Stimulated activated CD4-positive, alpha-beta T cell treated with anti-CD3 and anti-CD28 coated beads, Interleukin-2, amount 100 ng/mL, for 48 hours (primary cell): ENCODE results near the gene BICDL2.

Experiments used
- DNase-seq, 2 donors: peaks; one replicate each; pipeline ENCODE4 v3.0.0-alpha.2; 2020

BICDL2 gene

GRCh38 chr16:3007059-3007956, 29.4 kb downstream of the BICDL2 start:
- no peak for DNase-seq

DNA sequence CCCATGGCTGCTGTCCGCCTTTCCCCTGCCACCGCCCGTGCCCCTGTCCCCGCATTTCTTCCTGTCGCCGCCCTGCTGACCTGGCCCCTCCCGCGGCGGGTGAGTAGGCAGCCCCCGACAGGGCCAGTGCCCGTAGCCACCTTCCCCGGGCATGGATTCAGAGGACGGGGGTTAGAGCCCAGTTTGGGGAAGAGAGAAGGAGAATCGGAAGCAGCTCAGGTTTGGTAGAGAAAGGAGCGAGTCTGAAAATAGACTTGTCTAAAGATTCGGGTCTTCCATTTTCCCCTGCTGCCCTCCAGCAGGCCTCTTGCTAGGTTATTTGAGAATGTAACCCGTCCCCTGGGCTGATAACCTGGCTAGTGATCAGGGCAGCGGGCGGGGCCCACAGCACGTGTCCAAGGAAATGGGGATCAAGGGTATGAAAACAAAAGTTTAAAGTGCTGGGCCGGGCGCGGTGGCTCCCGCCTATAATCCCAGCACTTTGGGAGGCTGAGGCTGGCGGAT, 31.9 kb downstream of the BICDL2 start:
- no peak for DNase-seq

DNA sequence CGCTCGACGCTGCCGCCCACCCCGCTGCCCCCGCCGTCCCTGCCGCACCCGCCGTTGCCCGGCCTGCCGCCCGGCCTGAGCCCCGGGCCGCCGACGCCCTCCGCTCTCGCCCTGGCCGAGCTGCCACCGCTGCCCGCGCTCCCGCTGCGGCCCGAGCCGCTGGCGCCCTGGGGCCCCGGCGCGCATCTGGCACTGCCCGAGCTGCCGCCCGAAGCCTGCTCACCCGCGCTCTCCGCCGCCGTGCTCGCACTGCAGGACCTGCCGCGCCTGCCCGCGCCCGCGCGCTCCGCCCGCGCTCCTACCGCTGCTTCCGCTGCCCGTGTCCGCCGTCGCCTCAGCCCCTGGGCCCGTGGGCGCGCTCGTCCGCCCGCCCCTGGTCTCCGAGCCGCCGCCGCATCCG, 32.4 kb downstream of the BICDL2 start:
- DNase-seq, result no peak

DNA sequence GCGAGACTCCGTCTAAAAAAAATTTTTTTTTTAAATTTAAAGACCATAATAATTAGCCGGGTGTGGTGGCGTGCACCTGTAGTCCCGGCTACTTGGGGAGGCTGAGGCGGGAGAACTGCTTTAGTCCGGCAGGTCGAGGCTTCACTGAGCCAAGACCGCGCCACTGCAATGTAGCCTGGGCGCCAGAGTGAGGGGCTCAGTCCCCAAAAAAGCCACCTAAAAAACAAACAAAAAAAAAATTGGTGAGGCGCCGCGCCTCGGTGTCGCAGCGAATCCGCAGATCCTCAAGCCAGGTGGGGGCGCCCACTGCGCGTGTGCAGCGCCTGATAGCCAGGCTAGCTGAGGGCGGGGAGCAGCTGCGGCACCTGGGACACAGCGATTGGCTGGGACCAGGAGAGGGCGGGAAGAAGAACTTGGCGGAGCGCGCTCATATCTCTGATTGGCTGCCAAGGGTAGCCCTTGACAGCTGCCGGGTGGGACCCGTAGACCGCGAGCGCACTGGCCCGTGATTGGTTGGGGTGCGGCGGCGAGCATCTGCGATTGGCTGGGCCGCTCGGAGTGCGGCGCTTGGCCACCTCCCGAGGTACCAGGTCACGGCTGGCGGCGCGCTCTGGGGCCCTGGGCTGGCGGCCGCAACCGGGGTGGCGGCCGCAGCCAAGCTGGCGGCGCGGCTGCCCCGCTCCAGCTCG, 33.0 kb downstream of the BICDL2 start:
- peak; percentile 91 to 92 for DNase-seq

DNA sequence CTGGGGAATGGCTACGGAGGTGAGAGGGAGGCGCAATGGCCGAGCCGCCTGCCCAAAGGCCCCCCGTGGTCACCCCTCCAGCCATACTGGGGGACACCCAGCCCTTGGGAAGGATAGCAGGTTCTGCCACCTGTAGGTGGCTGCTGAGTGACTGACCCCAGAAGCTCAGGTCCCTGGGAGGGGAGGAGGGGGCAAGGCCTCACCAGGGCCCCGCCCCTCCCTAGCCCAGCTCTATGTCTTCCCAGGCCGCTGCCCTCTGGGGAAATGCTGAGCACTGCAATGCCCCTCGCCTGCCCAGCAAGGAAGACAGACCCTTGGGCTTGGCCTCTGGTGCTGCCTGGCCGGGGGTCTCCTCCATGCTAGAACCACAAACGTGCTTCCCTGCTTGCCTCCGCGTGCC, 35.4 kb downstream of the BICDL2 start:
- DNase-seq, result no peak

GRCh38 chr16:3000540-3000939, 36.2 kb downstream of the BICDL2 start:
- DNase-seq, result no peak

- DNase-seq, result no peak
These were observed 36.8 kb downstream of the BICDL2 start for GRCh38 chr16:2999929-3000328.

GRCh38 chr16:2996298-2996697, 40.4 kb downstream of the BICDL2 start:
- no peak for DNase-seq

DNA sequence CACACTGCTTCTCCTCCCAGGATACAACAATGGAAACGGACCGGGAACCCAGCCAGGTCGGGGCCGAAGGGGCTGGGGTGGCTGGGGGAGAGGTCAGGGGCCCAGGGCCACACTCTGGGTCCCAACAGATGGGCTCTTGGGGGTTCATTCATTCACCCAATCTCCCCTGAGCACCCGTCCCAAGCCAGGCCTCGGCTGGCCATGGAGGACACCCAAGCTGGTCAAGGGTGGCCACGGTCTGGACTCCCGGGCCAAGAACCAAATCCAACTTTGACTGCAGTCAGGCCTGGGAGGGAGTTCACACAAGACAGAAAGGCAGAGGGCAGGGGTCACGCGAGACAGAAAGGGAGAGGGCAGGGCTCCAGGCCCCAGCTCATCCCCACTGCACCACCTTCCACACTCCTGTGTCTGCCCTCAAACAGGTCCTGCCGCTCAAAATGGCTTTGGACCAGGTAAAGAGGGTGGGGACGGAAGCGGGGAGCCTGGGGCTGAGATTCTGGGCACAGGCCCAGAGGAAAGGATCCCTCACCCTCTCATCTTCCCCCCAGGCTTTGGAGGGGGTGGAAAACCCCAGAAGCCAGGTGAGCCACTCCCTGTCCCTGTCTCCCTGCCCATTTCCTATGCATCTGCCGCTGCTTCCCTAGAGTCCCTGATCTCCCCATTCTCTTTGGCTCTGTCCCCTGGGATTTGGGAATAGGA, 44.2 kb downstream of the BICDL2 start:
- DNase-seq, result no peak

- no peak for DNase-seq
These were observed 45.0 kb downstream of the BICDL2 start for GRCh38 chr16:2991566-2992261.

DNA sequence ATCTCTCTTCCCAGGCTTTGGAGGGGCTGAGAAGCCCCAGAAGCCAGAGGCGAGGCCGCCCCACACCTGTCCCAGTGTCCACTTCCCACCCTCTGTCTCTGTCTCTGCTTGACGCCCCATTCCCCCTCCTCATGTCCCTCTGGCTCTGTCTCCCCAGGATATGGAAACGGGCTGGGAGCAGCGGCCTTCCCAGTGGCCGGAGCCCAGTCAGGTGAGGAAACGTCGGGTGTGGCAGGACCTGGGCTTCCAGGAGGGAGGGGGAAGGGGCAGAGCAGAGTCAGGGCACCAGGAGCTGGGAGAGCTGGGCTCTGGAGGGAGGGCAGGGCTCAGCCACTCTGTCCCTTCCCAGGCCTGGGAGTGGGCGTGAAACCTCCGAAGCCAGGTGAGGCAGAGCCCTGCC, 45.9 kb downstream of the BICDL2 start:
- DNase-seq, result no peak

GRCh38 chr16:2988590-2989099, 48.1 kb downstream of the BICDL2 start:
- DNase-seq, result no peak

- no peak for DNase-seq
These were observed 48.9 kb downstream of the BICDL2 start for GRCh38 chr16:2987833-2988232.

- no peak for DNase-seq
These were observed 49.5 kb downstream of the BICDL2 start for GRCh38 chr16:2987286-2987685.

- no peak for DNase-seq
These were observed 50.0 kb downstream of the BICDL2 start for GRCh38 chr16:2986623-2987188.

- no peak for DNase-seq
These were observed 50.8 kb downstream of the BICDL2 start for GRCh38 chr16:2985893-2986355.

DNA sequence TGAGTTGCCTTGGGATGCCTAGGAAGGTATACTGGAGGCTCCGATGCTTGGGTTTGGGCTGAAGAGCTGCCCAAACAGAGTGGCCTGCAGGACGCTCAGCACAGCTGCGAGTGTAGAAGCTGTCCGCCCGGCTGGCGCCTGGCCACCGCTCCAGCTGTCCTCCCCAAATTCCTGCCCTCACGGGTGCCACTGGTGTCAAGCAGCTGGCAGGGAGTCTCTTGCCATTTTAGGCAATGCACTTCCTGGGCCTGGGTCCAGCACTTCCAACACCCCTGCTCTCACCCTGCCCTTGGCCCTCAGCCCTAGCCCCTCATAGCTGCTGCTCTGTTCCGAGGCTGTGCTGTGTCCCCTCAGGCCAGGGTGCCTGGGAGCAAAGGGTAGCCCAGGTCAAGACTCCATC, 51.3 kb downstream of the BICDL2 start:
- DNase-seq, result no peak

- peak; percentile 76 to 84 for DNase-seq
These were observed 53.0 kb downstream of the BICDL2 start for GRCh38 chr16:2983706-2984136.

GRCh38 chr16:2982402-2982801, 54.3 kb downstream of the BICDL2 start:
- DNase-seq, result no peak

- no peak for DNase-seq
These were observed 54.9 kb downstream of the BICDL2 start for GRCh38 chr16:2981899-2982250.

GRCh38 chr16:2981177-2981898, 55.4 kb downstream of the BICDL2 start:
- DNase-seq, result no peak
